Neural cell (in vitro differentiated cells): ENCODE measurements around the gene KCNAB1. TPM values are rescaled to one million over a fixed set of nuclear protein-coding genes. Genes with fewer than 3 reads are reported as not detected.

ENCODE experiments used
- H2AFZ ChIP-seq: fragments of 200-600, 300-800 bp; sonication (generic), shearing (Covaris generic); 2 replicates; pipeline ENCODE4 v1.6.0; 2014; ENCODE audit warnings: low read depth, mild to moderate bottlenecking, antibody characterized with exemption, low read length, moderate library complexity
- H3F3A ChIP-seq: fragments of 200-600 bp; shearing (Covaris generic); 2 replicates; pipeline ENCODE4 v1.6.1; 2016; ENCODE audit warnings: mild to moderate bottlenecking, moderate library complexity, mixed read lengths, antibody characterized with exemption, low read length; ENCODE audit not compliant: insufficient read depth, poor library complexity, severe bottlenecking
- H3K27ac ChIP-seq: fragments of 200-600, 300-800 bp; sonication (generic), shearing (Covaris generic); 2 replicates; pipeline ENCODE4 v1.5.1; 2014; ENCODE audit warnings: mild to moderate bottlenecking, low read length, moderate library complexity
- H3K27me3 ChIP-seq: fragments of 300-800, 200-600 bp; sonication (generic), shearing (Covaris generic); 2 replicates; pipeline ENCODE4 v1.6.0; 2014; ENCODE audit warnings: mild to moderate bottlenecking, low read depth, low read length, moderate library complexity; ENCODE audit not compliant: insufficient read depth
- H3K36me3 ChIP-seq: fragments of 300-800, 200-600 bp; sonication (generic), shearing (Covaris generic); 2 replicates; pipeline ENCODE4 v1.5.1; 2014; ENCODE audit warnings: mild to moderate bottlenecking, antibody characterized with exemption, low read length, moderate library complexity; ENCODE audit not compliant: insufficient read depth
- H3K4me2 ChIP-seq: fragments of 300-800, 200-600 bp; sonication (generic), shearing (Covaris generic); 2 replicates; pipeline ENCODE4 v1.6.0; 2014; ENCODE audit warnings: mild to moderate bottlenecking, low read length
- H3K4me3 ChIP-seq: fragments of 300-800, 200-600 bp; sonication (generic), shearing (Covaris generic); 2 replicates; pipeline ENCODE4 v1.5.1; 2014; ENCODE audit warnings: mild to moderate bottlenecking, low read length, moderate library complexity
- H3K79me2 ChIP-seq: fragments of 200-600 bp; shearing (Covaris generic); replicated peaks from 2 replicates; pipeline ENCODE4 v1.6.0; 2014; ENCODE audit warnings: mild to moderate bottlenecking, low read length, moderate library complexity; ENCODE audit not compliant: insufficient read depth
- H3K9ac ChIP-seq: fragments of 300-800, 200-600 bp; sonication (generic), shearing (Covaris generic); 2 replicates; pipeline ENCODE4 v1.6.1; 2016; ENCODE audit warnings: mild to moderate bottlenecking, low read length, mixed read lengths
- H3K9me2 ChIP-seq: fragments of 200-600 bp; shearing (Covaris generic); 2 replicates; pipeline ENCODE4 v1.6.1; 2016; ENCODE audit warnings: mild to moderate bottlenecking, low read length, mixed read lengths; ENCODE audit not compliant: insufficient read depth
- H3K9me3 ChIP-seq: fragments of 200-600, 300-800 bp; sonication (generic), shearing (Covaris generic); 2 replicates; pipeline ENCODE4 v1.6.1; 2016; ENCODE audit warnings: mild to moderate bottlenecking, mixed run types, low read length, moderate library complexity, mixed read lengths
- H4K20me1 ChIP-seq: fragments of 200-600 bp; shearing (Covaris generic); 2 replicates; pipeline ENCODE4 v1.6.1; 2016; ENCODE audit warnings: mild to moderate bottlenecking, mixed run types; ENCODE audit not compliant: insufficient read depth
- EP300 ChIP-seq: fragments of 450-650 bp; conservative IDR thresholded peaks from 2 replicates; pipeline ENCODE4 v1.6.1; 2014; ENCODE audit warnings: antibody characterized with exemption, mild to moderate bottlenecking, moderate library complexity; ENCODE audit not compliant: poor library complexity, severe bottlenecking
- EZH2 ChIP-seq: fragments of 200-600, 300-800 bp; shearing (Covaris generic), sonication (generic); IDR thresholded peaks from 2 replicates; pipeline ENCODE4 v1.6.1; 2014; ENCODE audit warnings: antibody characterized with exemption, low read length, borderline replicate concordance, mild to moderate bottlenecking; ENCODE audit not compliant: insufficient read depth, poor library complexity, severe bottlenecking
- MXI1 ChIP-seq: fragments of 450-650 bp; conservative IDR thresholded peaks from 2 replicates; pipeline ENCODE4 v1.6.1; 2014; ENCODE audit warnings: antibody characterized with exemption, mild to moderate bottlenecking; ENCODE audit not compliant: poor library complexity, severe bottlenecking
- POLR2AphosphoS5 ChIP-seq: IDR thresholded peaks from 2 replicates; pipeline ENCODE4 v1.6.1; 2012
- RAD21 ChIP-seq: fragments of 450-650 bp; conservative IDR thresholded peaks from 2 replicates; pipeline ENCODE4 v1.6.1; 2014; ENCODE audit warnings: antibody characterized with exemption, mild to moderate bottlenecking, moderate library complexity
- SMC3 ChIP-seq: fragments of 450-650 bp; conservative IDR thresholded peaks from 2 replicates; pipeline ENCODE4 v1.6.1; 2014; ENCODE audit warnings: antibody characterized with exemption, mild to moderate bottlenecking, moderate library complexity; ENCODE audit not compliant: poor library complexity
- TAF1 ChIP-seq: IDR thresholded peaks from 2 replicates; pipeline ENCODE4 v1.6.1; 2012; ENCODE audit warnings: low read depth
- polyA plus RNA-seq: library from polyadenylated mRNA; depleted of rRNA; stranded (reverse); fragments of >200 nt; gene quantifications from 2 replicates; pipeline ENCODE4 v1.2.3, GENCODE V29; 2014
- TF ChIP-seq, protein P1 (sequence below): IDR thresholded peaks from 2 replicates; pipeline ENCODE4 v1.6.1; 2012; ENCODE audit warnings: borderline replicate concordance
- TF ChIP-seq, protein P2 (sequence below): fragments of 450-650 bp; IDR thresholded peaks from 2 replicates; pipeline ENCODE4 v1.5.1; 2014; ENCODE audit warnings: antibody characterized with exemption, mild to moderate bottlenecking, moderate library complexity; ENCODE audit not compliant: poor library complexity, severe bottlenecking

KCNAB1 gene
- polyA plus RNA-seq, 1 donor from 2014 or later: 14.9 TPM

DNA sequence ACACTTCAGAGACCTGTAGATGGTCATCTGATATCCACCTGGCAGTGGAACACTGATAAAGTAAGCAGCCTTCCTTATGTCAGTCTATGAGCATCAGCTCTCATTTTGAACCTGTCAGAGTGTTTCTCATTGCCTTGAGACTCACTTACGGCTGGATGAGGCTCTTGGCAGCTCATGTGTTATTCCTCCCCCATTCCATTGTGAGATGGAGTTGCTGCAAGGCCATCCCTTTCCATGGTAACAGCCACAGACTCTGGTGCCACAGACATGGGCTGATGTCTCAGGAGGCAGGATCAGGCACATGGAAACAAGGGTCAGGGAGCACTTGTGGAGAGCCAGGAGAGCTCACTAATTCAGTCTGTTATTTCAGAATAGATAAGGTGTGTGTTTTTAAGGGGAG is 11.9 kb downstream of the KCNAB1 start:
- no peaks in the 10 kb centered on the region for H3K79me2 ChIP-seq
- no peaks in the 10 kb centered on the region for H3K9me3 ChIP-seq
- no peak overlapping the region for H3K9ac ChIP-seq
- no peaks in the 10 kb centered on the region for H3F3A ChIP-seq
- no peaks in the 10 kb centered on the region for H3K9me2 ChIP-seq
- TF ChIP-seq, protein P1, sequence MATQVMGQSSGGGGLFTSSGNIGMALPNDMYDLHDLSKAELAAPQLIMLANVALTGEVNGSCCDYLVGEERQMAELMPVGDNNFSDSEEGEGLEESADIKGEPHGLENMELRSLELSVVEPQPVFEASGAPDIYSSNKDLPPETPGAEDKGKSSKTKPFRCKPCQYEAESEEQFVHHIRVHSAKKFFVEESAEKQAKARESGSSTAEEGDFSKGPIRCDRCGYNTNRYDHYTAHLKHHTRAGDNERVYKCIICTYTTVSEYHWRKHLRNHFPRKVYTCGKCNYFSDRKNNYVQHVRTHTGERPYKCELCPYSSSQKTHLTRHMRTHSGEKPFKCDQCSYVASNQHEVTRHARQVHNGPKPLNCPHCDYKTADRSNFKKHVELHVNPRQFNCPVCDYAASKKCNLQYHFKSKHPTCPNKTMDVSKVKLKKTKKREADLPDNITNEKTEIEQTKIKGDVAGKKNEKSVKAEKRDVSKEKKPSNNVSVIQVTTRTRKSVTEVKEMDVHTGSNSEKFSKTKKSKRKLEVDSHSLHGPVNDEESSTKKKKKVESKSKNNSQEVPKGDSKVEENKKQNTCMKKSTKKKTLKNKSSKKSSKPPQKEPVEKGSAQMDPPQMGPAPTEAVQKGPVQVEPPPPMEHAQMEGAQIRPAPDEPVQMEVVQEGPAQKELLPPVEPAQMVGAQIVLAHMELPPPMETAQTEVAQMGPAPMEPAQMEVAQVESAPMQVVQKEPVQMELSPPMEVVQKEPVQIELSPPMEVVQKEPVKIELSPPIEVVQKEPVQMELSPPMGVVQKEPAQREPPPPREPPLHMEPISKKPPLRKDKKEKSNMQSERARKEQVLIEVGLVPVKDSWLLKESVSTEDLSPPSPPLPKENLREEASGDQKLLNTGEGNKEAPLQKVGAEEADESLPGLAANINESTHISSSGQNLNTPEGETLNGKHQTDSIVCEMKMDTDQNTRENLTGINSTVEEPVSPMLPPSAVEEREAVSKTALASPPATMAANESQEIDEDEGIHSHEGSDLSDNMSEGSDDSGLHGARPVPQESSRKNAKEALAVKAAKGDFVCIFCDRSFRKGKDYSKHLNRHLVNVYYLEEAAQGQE: peak; percentile 48
- TF ChIP-seq TAF1 (no peak), EP300 (peak; percentile 75), POLR2AphosphoS5 (peak; percentile 51), MXI1 (no peak), EZH2 (no peak), RAD21 (peak; percentile 17), SMC3 (peak; percentile 13)
- TF ChIP-seq, protein P2, sequence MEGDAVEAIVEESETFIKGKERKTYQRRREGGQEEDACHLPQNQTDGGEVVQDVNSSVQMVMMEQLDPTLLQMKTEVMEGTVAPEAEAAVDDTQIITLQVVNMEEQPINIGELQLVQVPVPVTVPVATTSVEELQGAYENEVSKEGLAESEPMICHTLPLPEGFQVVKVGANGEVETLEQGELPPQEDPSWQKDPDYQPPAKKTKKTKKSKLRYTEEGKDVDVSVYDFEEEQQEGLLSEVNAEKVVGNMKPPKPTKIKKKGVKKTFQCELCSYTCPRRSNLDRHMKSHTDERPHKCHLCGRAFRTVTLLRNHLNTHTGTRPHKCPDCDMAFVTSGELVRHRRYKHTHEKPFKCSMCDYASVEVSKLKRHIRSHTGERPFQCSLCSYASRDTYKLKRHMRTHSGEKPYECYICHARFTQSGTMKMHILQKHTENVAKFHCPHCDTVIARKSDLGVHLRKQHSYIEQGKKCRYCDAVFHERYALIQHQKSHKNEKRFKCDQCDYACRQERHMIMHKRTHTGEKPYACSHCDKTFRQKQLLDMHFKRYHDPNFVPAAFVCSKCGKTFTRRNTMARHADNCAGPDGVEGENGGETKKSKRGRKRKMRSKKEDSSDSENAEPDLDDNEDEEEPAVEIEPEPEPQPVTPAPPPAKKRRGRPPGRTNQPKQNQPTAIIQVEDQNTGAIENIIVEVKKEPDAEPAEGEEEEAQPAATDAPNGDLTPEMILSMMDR: no peak
- H3K4me2 ChIP-seq: peak overlapping the region; percentile 38
- H3K27me3 ChIP-seq: no peaks in the 10 kb centered on the region
- no peaks in the 10 kb centered on the region for H4K20me1 ChIP-seq
- no peaks in the 10 kb centered on the region for H3K36me3 ChIP-seq
- H3K4me3 ChIP-seq: peak overlapping the region; percentile 36
- H3K27ac ChIP-seq: peak overlapping the region; percentile 59
- H2AFZ ChIP-seq: no peak overlapping the region

DNA sequence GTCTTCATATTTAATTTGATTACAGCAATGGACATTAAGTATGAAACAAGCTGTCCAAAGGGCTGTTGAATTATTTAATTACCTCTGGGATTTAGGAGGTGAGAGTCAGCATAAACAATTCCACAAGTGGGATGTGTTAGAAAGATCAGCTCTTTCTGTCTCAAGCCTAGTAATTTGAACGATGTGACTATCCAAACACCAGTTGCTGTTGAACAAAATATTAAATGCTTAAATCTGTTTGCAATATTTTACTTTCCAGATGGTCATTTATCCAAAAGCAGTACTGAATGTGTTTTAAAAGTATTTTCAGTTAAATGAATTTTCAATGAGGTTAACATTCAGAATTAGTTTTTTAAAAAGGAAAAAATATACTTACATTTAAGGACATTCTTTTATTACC is 12.7 kb downstream of the KCNAB1 start:
- no peaks in the 10 kb centered on the region for H3K9me3 ChIP-seq

More for the DNA sequence above, 12.7 kb downstream of the KCNAB1 start:
- Histone ChIP-seq H3K79me2 (no peaks in the 10 kb centered on the region), H2AFZ (no peak overlapping the region), H3K36me3 (no peaks in the 10 kb centered on the region), H3K9ac (no peak overlapping the region), H3K4me3 (peak overlapping the region; percentile 36), H4K20me1 (no peaks in the 10 kb centered on the region), H3K27me3 (no peaks in the 10 kb centered on the region), H3F3A (no peaks in the 10 kb centered on the region), H3K9me2 (no peaks in the 10 kb centered on the region), H3K27ac (peak overlapping the region; percentile 59), H3K4me2 (peak overlapping the region; percentile 38)
- TF ChIP-seq RAD21 (no peak), POLR2AphosphoS5 (no peak), EZH2 (no peak), SMC3 (no peak), EP300 (no peak), TAF1 (no peak), MXI1 (no peak)
- TF ChIP-seq, protein P1: no peak
- TF ChIP-seq, protein P2: no peak
